Measurements from ENCODE around the gene FRMD7.

Gene FRMD7

GRCh38 chrX:132031867-132032266, 96.0 kb downstream of the FRMD7 start:
- no peak for DNase-seq

- no peak for DNase-seq
These were observed 97.6 kb downstream of the FRMD7 start for GRCh38 chrX:132030264-132030663.
